Left renal cortex interstitium (tissue), 4 donors: ENCODE data around the gene PPARG. TPM values are rescaled to one million over a fixed set of nuclear protein-coding genes. Genes with fewer than 3 reads are reported as not detected.

Experiments used
- DNase-seq, 4 donors: peaks; one replicate each; pipeline ENCODE4 v3.0.0-alpha.2; 2013; ENCODE audit warnings: low read depth in 4 of 4, low spot score in 2 of 4, missing footprints in 1 of 4
- polyA plus RNA-seq, 4 donors: library from polyadenylated mRNA; unstranded; fragments of 120-200 nt; gene quantifications; one replicate each; pipeline ENCODE4 v1.2.1, GENCODE V29; 2013; ENCODE audit not compliant: insufficient read length in 4 of 4

PPARG gene
- polyA plus RNA-seq, 4 donors = 22.6 to 29.5 (median 27.5) TPM

- no peak for DNase-seq
Measured at GRCh38 chr3:12339701-12340480, 51.0 kb downstream of the PPARG start.

- no peak for DNase-seq
Measured at GRCh38 chr3:12340506-12340905, 51.6 kb downstream of the PPARG start.

- DNase-seq = no peak
Measured at GRCh38 chr3:12342151-12342550, 53.3 kb downstream of the PPARG start.

GRCh38 chr3:12343047-12343501 is 54.2 kb downstream of the PPARG start:
- DNase-seq = no peak

- no peak for DNase-seq
Measured at GRCh38 chr3:12345141-12345561, 56.3 kb downstream of the PPARG start.

GRCh38 chr3:12345584-12346494 is 57.0 kb downstream of the PPARG start:
- DNase-seq = no peak

- no peak for DNase-seq
Measured at GRCh38 chr3:12347301-12347700, 58.4 kb downstream of the PPARG start.

GRCh38 chr3:12349895-12350811 is 61.3 kb downstream of the PPARG start:
- DNase-seq = no peak

- no peak for DNase-seq
Measured at GRCh38 chr3:12351145-12351544, 62.3 kb downstream of the PPARG start.

- no peak for DNase-seq
Measured at GRCh38 chr3:12352253-12352652, 63.4 kb downstream of the PPARG start.

- DNase-seq = no peak
Measured at GRCh38 chr3:12352755-12353154, 63.9 kb downstream of the PPARG start.

- no peak for DNase-seq
Measured at GRCh38 chr3:12353796-12354525, 65.1 kb downstream of the PPARG start.

GRCh38 chr3:12356175-12356574 is 67.3 kb downstream of the PPARG start:
- no peak for DNase-seq

GRCh38 chr3:12356996-12357395 is 68.1 kb downstream of the PPARG start:
- DNase-seq = no peak

- no peak for DNase-seq
Measured at GRCh38 chr3:12357456-12357855, 68.6 kb downstream of the PPARG start.

GRCh38 chr3:12363397-12364195 is 74.7 kb downstream of the PPARG start:
- DNase-seq = no peak

GRCh38 chr3:12367346-12367745 is 78.5 kb downstream of the PPARG start:
- DNase-seq = no peak

- DNase-seq = no peak
Measured at GRCh38 chr3:12369029-12369428, 80.2 kb downstream of the PPARG start.

- DNase-seq = no peak
Measured at GRCh38 chr3:12369598-12369997, 80.7 kb downstream of the PPARG start.
